GM12874 (cell line): ENCODE results near the gene LTO1.
A peak's percentile ranks its signal among the peaks of the same experiment; 100 is the strongest.

ENCODE experiments used
- TF ChIP-seq, protein P1 (sequence below): IDR thresholded peaks from 2 replicates; pipeline ENCODE4 v1.5.1; 2011; ENCODE audit warnings: low read depth, mild to moderate bottlenecking, control low read depth, low read length, moderate library complexity; ENCODE audit not compliant: insufficient read depth

Gene LTO1

DNA sequence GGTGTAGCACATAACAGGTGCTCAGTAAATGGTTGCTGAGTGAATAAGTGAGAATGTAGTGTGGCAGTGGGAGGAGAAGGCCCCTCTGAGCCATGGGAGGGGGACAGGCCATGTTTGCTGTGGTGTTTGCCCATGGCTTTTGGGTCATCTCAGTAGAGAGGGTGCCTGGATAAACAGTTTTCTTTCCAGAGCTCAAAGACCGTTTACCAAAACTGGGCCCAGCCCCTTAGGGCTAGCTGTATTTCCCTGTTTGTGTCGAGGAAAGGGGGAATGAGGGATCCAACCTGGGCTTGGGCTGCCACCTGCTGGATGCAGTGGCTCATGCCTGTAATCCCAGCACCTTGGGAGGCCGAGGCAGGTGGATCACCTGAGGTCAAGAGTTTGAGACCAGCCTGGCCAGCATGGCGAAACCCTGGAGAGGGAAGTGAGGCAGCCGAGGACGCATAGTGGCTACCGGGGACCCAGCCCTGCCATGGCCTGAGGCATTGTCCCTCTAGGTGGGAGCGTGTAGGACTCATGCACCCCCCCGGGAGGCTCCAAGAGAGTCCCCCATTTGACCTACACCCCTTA lies 8.7 kb upstream of the LTO1 start:
- TF ChIP-seq, protein P1, sequence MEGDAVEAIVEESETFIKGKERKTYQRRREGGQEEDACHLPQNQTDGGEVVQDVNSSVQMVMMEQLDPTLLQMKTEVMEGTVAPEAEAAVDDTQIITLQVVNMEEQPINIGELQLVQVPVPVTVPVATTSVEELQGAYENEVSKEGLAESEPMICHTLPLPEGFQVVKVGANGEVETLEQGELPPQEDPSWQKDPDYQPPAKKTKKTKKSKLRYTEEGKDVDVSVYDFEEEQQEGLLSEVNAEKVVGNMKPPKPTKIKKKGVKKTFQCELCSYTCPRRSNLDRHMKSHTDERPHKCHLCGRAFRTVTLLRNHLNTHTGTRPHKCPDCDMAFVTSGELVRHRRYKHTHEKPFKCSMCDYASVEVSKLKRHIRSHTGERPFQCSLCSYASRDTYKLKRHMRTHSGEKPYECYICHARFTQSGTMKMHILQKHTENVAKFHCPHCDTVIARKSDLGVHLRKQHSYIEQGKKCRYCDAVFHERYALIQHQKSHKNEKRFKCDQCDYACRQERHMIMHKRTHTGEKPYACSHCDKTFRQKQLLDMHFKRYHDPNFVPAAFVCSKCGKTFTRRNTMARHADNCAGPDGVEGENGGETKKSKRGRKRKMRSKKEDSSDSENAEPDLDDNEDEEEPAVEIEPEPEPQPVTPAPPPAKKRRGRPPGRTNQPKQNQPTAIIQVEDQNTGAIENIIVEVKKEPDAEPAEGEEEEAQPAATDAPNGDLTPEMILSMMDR = peak; percentile 32; the same call in 1 of the 2 replicates

DNA sequence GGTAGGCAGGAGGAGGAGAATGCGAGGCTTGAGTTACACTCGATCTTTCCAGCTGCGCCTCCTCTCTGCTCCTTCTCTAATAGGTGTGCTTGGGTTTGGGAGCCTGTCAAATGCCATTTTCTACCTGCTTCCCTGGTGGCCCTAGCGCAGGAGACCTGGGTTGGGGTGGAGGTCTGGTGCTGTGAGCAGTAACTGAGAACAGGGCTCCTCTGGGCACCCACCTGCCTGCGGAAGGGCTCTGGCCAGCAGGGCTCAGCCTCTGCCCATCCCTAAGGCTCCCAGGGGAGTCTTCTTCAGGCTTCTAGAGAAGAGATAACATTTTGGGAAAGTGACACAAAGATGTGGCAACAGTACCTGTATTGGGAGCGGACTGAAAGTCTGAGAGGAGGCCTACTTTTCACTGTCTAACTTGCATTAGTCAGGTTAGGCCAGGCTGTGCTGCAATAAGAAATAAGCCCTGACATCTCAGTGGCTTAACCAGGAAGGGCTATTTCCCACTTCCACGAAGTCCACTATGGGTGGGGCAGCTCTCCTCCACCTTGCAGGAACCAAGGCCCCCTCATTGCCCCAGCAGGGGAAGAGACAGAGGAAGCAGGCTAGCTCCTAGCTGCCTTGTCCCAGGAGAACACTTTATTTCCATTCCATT lies 7.7 kb upstream of the LTO1 start:
- TF ChIP-seq, protein P1 = no peak

DNA sequence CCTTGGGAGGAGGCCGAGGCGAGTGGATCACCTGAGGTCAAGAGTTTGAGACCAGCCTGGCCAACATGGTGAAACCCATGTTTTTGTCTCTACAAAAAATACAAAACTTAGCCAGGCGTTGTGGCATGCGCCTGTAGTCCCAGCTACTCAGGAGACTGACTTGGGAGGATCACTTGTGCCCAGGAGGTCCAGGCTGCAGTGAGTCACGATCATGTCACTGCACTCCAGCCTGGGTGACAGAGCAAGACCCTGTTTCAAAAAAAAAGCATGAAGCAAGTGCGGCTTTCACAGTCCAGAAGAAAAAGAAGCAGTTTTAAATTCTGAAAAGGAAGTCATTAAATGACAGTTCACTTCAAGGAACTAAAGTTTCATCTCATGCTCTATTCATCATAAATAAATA lies 7.1 kb upstream of the LTO1 start:
- TF ChIP-seq, protein P1 = no peak

DNA sequence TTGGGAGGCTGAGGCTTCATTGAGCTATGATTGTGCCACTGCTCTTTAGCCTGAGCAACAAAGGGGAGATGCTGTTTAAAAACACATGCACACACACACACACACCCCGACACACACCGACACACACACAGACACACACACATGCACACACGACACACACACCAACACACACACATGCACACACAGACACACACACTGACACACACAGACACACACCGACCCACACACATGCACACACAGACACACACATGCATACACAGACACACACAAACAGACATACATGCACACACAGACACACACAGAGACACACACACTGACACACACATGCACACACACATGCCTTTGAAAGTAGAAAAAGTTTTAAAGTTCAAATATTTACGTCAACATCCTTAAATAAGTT lies 5.5 kb upstream of the LTO1 start:
- TF ChIP-seq, protein P1 = no peak

DNA sequence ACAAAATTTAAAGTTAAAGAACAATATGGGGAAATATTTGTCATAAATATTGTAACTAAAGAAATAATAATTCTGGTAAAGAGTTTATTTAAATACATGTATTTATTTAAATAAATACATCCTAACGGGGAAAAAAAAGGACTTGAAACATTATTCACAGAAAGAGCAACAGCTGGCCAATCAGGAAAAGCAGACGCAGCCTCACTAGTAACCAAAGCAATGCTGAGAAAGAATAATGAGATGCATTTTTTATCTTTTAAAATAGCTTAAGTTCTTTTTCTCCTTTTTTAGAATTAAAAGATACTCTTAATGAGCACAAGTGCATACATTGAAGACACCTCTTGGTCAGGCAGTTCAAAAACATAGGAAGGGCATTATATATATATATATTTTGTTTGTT lies 2.6 kb upstream of the LTO1 start:
- TF ChIP-seq, protein P1 = no peak

DNA sequence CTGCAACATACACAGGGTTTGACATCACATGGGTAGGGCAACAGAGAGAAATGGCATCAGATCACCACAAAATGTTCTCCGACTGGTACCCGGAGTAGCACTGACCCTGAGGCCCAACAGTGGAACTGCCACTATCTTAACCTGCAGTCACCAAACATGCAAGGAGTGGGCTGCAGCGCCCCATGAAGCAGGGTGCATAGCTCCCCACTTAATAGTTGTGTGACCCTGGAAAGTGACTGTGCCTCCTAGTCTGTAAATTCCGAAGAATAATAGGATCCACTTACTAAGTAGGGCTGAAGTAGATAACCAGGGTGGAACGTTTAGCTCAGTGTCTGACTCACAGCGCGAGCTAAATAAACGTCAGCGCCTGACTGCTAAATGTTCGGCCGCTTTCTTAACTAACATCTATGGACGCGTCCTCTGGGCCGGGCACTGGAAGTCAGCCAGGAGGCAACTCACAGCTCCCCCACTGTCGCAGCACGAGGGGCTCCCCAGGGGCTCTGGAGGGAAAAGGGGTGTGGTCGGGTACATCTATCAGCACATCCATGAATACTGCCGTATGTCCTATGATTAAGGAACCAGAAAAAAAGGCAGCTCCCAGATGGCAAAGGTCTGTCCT lies 777 bp downstream of the LTO1 start:
- TF ChIP-seq, protein P1 = no peak

DNA sequence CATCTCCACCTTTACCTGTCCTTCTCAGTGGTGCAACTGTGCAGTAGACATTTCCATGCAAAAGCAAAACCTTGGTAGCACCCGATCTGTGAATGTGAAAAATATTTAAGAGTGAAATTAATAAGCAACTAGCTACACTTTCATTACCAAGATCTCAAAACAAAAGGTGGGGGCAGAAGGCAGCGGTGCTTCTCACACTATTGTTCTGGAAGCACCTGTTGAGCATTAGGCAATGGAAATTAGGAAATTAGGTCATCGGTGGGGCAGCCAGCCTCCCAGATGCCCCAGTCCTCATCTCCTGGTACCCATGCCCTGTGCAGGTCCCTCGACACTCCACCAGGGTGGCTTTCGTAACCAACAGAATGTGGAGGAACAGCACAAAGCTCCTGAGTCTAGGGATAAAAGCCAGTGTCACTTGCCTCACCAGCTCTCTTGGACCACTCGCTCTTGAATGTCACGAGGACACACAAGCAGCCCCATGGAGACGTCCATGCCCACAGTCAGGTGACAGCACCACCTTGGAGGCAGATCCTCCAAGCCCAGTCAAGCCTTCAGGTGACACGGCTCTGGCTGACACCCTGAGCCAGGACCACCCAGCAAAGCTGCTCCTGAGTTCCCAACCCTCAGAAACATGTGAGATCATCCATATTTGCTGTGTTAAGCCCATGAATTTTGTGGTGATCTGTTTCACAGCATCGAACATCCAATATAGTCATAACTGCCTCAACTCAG lies 3.3 kb downstream of the LTO1 start:
- TF ChIP-seq, protein P1 = no peak
